CD4-positive, alpha-beta T cell treated with Interleukin-6 for 4 hours (primary cell): ENCODE results near the gene CEP350.
A peak's percentile ranks its signal among the peaks of the same experiment; 100 is the strongest.
"Not testable (repeated sequence)": the region's sequence is repeated elsewhere in the genome, so short reads cannot be mapped to it uniquely, and the experiment has no call there.

Experiments
- DNase-seq: peaks from one replicate; pipeline ENCODE4 v3.0.0-alpha.2; 2020; ENCODE audit warnings: mixed read lengths

The CEP350 gene

GRCh38 chr1:179941454-179941853, 13.2 kb upstream of the CEP350 start:
- no peak for DNase-seq

GRCh38 chr1:179950651-179951050, 4.0 kb upstream of the CEP350 start:
- DNase-seq: no peak

DNA sequence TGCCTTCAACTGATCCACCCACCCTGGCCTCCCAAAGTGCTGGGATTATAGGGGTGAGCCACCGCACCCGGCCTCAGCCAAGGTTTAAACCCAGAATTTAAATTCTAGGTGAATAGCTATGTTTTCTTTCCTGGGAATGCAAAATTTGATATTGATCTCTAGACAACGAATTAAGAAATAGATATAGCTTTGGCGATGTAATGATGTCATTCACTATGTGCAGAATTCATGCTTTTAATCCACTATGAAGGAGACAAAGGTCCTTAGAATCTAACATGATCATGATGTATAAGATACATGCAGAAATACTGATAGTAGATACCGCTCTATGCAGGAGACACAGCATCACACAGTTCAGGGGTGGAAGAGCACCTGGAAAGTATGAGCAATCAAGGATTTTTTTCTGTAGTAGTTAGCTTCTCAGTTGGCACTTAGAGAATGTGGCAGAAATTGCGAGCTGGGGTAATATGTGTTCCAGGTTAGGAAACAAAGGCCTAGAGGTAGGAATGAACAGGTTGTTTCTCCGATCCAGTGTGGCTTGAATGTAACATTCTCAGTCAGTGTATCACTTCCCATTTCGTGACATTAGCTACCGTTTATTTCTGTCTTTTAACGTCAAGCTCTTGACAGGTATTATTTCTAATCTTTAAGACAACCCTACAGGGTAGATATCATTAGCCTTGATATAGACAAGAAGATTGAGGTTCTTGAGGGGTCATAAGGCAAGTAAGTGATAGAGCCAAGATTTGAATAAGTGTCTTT, 3.0 kb upstream of the CEP350 start:
- no peak for DNase-seq

GRCh38 chr1:179952186-179952585, 2.4 kb upstream of the CEP350 start:
- DNase-seq: no peak

GRCh38 chr1:179953974-179954492, 577 bp upstream of the CEP350 start:
- peak; percentile 40 for DNase-seq

- no peak for DNase-seq
These were observed 674 bp downstream of the CEP350 start for GRCh38 chr1:179955287-179955680.

GRCh38 chr1:179955731-179956130, 1.1 kb downstream of the CEP350 start:
- no peak for DNase-seq

GRCh38 chr1:179958359-179958758, 3.7 kb downstream of the CEP350 start:
- DNase-seq: no peak

DNA sequence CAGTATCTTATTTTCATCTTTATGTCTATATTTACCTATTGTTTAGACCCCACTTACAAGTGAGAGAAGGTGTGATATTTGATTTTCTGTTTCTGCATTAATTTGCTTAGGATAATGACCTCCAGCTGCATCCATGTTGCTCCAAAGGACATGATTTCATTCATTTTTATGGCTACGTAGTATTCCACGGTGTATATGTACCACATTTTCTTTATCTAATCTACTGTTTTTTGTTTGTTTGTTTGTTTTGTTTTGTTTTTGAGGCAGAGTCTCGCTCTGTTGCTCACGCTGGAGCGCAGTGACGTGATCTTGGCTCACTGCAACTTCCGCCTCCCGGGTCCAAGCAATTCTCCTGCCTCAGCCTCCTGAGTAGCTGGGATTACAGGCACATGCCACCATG, 7.6 kb downstream of the CEP350 start:
- DNase-seq: not testable (repeated sequence)

GRCh38 chr1:179966551-179966950, 11.9 kb downstream of the CEP350 start:
- DNase-seq: no peak

- no peak for DNase-seq
These were observed 13.8 kb downstream of the CEP350 start for GRCh38 chr1:179968284-179968993.

DNA sequence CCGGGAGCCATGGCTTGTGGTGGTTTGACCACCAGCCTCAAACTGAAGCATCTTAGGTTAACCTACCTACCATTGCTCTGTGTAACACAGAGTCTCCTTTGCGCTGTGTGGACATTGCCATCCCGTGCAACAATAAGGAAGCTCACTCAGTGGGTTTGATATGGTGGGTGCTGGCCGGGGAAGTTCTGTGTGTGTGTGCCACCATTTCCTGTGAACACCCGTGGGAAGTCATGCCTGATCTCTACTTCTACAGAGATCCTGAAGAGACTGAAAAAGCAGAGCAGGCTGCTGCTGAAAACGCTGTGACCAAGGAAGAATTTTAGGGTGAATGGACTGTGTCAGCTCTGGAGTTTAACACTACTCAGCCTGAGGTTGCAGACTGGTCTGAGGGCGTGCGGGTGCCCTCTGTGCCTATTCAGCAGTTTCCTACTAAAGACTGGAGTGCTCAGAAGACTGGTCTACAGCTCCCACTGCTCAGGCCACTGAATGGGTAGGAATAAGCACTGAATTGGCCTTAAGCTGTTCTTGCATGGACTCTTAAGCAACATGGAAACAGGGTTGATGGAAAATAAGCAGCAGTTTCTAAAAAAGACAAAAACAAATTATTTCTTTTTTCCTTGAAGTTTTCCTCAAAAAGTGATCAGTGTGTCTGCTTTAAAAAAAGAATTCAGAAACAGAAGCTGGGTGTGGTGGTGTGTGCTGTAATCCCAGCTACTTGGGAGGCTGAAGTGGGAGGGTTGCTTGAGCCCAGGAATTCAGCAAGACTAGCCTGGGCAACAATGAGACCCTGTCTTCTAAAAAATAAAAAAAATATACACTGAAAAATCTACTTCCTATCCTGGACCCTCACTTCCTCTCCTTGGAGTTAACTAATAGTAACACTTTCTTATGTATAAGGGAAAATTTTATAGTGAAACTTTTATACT, 14.6 kb downstream of the CEP350 start:
- DNase-seq: no peak

DNA sequence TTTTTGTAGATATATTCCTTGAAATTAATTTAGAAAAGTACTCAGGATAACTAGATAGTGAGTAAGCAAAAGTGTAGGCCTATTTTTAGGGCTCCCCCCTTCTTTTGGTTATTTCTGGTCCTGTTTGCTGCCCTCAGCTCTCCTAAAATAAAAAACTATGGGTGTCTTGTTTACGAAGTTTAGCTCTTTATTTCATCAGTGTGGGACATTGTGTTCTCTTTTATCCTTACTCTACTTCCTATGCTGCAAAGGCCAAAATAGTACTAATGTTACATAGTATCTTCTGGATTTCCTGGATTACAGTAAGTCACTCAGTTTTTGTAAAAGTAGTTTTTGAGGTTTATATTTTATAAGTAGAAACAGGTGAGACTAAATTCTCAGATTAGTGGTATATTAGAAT, 15.4 kb downstream of the CEP350 start:
- DNase-seq: no peak

DNA sequence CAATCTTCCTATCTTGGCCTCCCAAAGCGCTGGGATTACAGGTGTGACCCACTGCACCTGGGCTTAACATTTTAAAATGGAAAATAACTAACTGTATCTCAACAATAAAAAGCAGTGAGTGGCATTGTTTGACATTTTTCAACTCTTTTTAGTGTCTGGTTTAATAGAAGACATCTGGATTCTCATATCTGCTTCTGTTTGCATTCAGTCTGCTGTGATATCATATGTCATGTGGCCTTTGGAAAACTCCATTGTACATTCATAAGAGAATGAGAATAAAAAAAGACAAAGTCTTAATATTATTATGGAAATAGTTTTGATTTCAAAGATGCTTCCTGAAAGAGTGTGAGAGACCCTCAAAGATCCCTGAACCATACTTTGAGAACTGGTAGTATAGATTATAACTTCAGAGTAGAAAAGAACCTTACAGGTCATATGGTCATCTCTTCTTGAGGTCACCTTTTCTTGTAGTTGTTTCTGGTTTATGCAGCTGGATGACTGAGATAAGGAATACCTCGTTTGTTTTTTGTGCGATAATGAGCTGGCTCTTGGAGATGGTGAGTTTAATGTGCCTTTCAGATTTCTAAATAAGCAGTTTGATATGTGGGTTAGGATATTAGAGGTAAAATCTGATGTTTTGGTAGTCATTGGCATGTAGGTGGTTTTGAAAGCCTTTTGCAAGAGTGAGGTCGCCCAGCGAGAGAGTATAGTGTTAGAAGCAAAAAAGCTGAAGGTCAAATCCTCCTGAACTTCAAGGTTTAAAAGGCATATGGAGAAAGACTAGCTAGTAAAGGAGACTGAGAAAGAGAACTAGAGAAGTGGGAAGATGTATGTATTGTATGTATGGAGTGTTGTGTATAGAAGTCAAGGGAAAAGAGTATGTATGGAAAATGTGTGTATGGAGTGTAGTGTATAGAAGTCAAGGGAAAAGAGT, 17.2 kb downstream of the CEP350 start:
- DNase-seq: no peak

DNA sequence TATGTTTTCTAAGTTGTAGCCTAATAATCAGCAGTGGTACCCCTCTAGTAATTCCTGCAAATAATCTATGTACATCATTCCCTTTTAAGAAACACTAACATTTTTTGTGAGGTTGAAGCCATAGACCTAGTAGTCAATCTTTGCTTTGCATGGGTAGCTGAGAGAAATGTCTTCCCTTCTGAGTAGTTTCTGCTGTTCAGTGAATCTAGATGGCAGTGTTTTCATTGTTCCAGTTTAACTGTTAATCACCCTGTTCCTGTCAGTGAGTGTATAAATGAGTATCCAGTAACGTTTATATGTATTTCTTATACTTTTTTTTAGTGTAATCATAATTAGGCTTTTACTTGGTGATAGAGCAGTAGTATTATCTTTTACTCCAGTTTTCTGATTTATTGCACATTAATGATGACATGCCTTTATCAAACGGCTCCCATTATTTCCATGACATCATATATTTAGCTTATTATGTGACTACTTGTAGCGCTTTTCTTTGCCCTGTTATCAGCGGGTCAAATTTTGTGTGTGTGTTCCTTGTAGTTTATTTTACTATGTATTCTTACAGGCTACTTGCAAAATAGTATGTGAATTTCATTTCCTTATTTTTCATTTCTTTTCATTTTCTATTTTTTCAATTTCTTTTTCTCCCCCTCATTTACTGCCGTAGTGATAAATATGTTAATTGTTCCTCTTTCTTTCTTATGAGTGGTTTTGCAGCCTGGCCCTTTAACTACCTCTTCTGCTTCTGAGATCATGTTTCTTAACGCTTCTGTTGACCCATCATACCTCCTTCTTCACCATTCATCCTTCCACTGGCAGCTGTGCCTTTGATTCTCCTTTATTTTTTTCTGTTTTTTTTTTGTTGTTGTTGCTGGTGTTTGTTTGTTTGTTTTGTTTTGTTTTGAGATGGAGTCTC, 18.8 kb downstream of the CEP350 start:
- no peak for DNase-seq

DNA sequence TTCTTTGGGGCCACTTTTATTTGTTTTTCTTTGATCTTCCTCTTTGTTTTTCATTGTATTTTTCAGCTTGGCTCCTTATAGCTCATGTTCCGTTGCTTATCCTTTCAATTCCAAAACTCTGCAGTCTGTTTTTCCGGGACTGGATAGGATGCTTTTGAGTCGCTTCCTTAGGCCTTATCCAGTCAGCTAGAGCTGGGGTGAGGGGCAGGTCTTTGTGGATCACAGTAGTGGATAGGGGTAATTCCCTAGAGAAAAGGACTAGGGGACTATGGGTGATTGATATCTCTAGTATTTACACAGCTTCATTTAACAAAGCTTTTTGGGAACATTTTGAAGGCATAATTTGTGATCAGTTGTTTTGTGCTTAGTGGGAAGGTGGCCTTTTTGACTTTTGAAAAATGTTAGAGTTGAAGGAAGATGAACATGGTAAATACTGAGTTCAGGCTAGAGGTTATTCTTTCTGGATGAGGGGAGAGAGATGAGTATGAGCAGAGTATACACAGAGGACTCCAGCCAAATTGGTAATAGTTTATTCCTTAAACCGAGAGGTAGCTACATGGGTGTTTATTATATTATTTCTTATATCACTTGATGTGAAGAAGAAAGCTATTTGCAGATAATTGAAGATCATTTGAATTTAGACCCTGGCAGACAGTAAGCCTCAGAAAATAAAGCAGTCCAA, 22.5 kb downstream of the CEP350 start:
- DNase-seq: no peak

DNA sequence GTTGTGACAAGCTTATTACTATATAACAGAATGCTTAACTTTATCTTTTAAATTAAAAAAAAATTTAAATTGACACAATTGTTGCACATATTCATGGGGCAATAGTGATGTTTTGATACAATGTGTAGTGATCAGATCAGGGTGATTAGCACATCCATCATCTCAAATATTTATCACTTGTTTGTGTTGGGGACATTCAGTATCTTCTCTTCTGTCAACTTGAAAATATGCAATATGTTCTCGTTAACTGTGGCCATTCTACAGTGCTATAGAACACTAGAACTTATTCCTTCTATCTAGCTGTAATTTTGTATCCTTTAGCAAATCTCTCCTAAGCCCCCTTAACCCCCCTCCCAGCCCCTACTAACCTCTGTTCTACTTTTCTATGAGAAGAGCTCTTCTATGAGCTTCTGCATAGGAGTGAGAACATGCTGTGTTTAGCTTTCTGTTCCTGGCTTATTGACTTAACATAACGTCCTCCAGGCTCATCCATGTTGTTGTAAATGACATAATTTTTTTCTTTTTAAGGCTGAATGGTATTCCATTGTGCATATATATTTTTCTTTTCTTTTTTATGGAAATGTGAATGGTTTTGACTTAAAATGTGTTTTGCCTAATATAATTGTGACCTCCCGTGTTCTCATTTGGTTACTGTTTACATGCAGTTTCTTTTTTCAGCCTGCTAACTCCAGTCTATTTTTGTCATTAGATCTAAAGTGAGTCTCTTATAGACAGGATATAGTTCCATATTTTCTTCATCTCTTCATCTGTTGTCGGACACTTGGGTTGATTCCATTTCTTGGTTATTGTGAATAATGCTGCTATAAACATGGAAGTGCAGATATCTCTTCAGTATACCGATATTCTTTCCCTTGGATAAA, 23.8 kb downstream of the CEP350 start:
- DNase-seq: no peak

- no peak for DNase-seq
These were observed 29.5 kb downstream of the CEP350 start for GRCh38 chr1:179984101-179984500.

DNA sequence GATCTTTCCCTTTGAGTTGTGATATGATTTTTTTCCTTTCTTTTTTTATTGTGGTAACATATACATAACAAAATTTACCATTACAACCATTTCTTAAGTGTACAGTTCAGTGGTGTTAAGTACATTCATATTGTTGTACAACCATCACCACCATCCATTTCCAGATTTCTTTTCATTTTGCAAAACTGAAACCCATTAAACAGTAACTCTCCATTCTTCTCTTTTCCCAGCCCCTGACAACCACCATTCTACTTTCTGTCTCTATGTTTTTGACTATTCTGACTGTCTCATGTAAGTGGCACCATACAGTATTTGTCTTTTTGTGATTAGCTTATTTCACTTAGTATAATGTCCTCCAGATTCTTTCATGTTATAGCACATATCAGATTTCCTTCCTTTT, 30.3 kb downstream of the CEP350 start:
- DNase-seq: no peak
